Posterior vena cava (tissue), 2 donors: Measurements from ENCODE around the gene PRR20C. TPM values are rescaled to one million over a fixed set of nuclear protein-coding genes. Genes with fewer than 3 reads are reported as not detected.
A peak's percentile ranks its signal among the peaks of the same experiment; 100 is the strongest.
"Not testable (repeated sequence)": the region's sequence is repeated elsewhere in the genome, so short reads cannot be mapped to it uniquely, and the experiment has no call there.

Experiments
- DNase-seq: peaks from one replicate; pipeline ENCODE4 v3.0.0-alpha.2; 2020; ENCODE audit warnings: low spot score
- intact Hi-C, 2 donors: fragments of 100-400 bp; cut with DNase I; formaldehyde crosslinking; loops; one replicate each; pipeline versions ENCODE4 v1.14.1 to v1.14.2; 2022 to 2023
- long read RNA-seq, 2 donors: library from polyadenylated mRNA; unstranded; transcript quantifications; one replicate each; pipeline ENCODE4 v2.0.0, GENCODE V29; 2020 to 2021
- total RNA-seq, 2 donors: library from RNA; stranded (reverse); fragmentation: NEBNext Ultra II Directional; extraction: Animal tissue kit (Norgen Biotek cat#: 25700); gene quantifications; one replicate each; pipeline ENCODE4 v1.2.1, GENCODE V29; 2021
- donor health status: DM: yes; HTN: yes; CAD: no.
- donor health status: DM: yes; HTN: yes; CAD: no.

The PRR20C gene
- not detected for total RNA-seq
- long read RNA-seq, donor 1: 0 reads
- long read RNA-seq, donor 2: 0 reads

GRCh38 chr13:57153761-57154160, at the start of gene PRR20C:
Gene PRR20C, plus strand, starts transcription at chr13:57154061. Its CDS starts 387 bp downstream, at chr13:57154448.
- DNase-seq, intact Hi-C loops: not testable (repeated sequence)

- intact Hi-C loops: no loop called here
These were observed 38.9 kb upstream of the PRR20C start for GRCh38 chr13:57114945-57115344.

GRCh38 chr13:57123681-57124080, 30.2 kb upstream of the PRR20C start:
- DNase-seq: peak; percentile 85
- intact Hi-C loops: no loop called here

More at GRCh38 chr13:57114945-57115344, 38.9 kb upstream of the PRR20C start:
- no peak for DNase-seq

GRCh38 chr13:57128909-57129308, 25.0 kb upstream of the PRR20C start:
- no peak for DNase-seq
- intact Hi-C loops: no loop called here

GRCh38 chr13:57136093-57136492, 17.8 kb upstream of the PRR20C start:
- intact Hi-C loops: no loop called here
- DNase-seq: no peak

- no peak for DNase-seq
- intact Hi-C loops: no loop called here
These were observed 16.3 kb upstream of the PRR20C start for GRCh38 chr13:57137585-57137984.

- intact Hi-C loops: no loop called here
- DNase-seq: no peak
These were observed 14.9 kb upstream of the PRR20C start for GRCh38 chr13:57138988-57139387.

- DNase-seq, intact Hi-C loops: not testable (repeated sequence)
These were observed 14.1 kb upstream of the PRR20C start for GRCh38 chr13:57139781-57140180.

- intact Hi-C loops, DNase-seq: not testable (repeated sequence)
These were observed 13.5 kb upstream of the PRR20C start, which contains the start of gene PRR20A for GRCh38 chr13:57140235-57140968. Gene PRR20A, plus strand, starts transcription at chr13:57140918. Its CDS starts 387 bp downstream, at chr13:57141305.

- intact Hi-C loops, DNase-seq: not testable (repeated sequence)
These were observed 6.7 kb upstream of the PRR20C start, which contains the start of gene PRR20B for GRCh38 chr13:57147188-57147587. Gene PRR20B, plus strand, starts transcription at chr13:57147488. Its CDS starts 387 bp downstream, at chr13:57147875.

GRCh38 chr13:57148106-57148505, 5.8 kb upstream of the PRR20C start:
- not testable (repeated sequence) for DNase-seq

GRCh38 chr13:57160332-57160731, 6.5 kb downstream of the PRR20C start, which contains the start of gene PRR20D:
Gene PRR20D, plus strand, starts transcription at chr13:57160632. Its CDS starts 387 bp downstream, at chr13:57161019.
- DNase-seq, intact Hi-C loops: not testable (repeated sequence)

More at GRCh38 chr13:57148106-57148505, 5.8 kb upstream of the PRR20C start:
- intact Hi-C loops: not testable (repeated sequence)

GRCh38 chr13:57166897-57167296, 13.0 kb downstream of the PRR20C start, which contains the start of gene PRR20E:
Gene PRR20E, plus strand, starts transcription at chr13:57167197. Its CDS starts 387 bp downstream, at chr13:57167584.
- DNase-seq, intact Hi-C loops: not testable (repeated sequence)

- no peak for DNase-seq
- intact Hi-C loops: no loop called here
These were observed 37.8 kb downstream of the PRR20C start for GRCh38 chr13:57191667-57192066.

Other genes with a start within 250 kb of the PRR20C start
- gene PRR20A, start 13.1 kb upstream of the PRR20C start, total RNA-seq: not detected
- gene PRR20B, start 6.6 kb upstream of the PRR20C start, total RNA-seq: not detected
- not detected for gene PRR20D, start 6.6 kb downstream of the PRR20C start, total RNA-seq
- not detected for gene PRR20E, start 13.1 kb downstream of the PRR20C start, total RNA-seq